GM10248 (cell line): Measurements from ENCODE around the gene DYRK2.

Experiments used
- CTCF ChIA-PET: fragments of 300-600 bp; sonication (Branson Sonifier 250); formaldehyde crosslinking; extraction: SDS; loops from one replicate; lab custom pipeline; 2021; ENCODE audit warnings: antibody characterized with exemption; lab: Yijun Ruan, JAX
- POLR2A ChIA-PET: fragments of 350-650 bp; sonication (Branson Sonifier 250); formaldehyde crosslinking; extraction: SDS; loops from one replicate; lab custom pipeline; 2020; ENCODE audit warnings: antibody characterized with exemption; lab: Yijun Ruan, JAX
- DNase-seq: peaks from one replicate; pipeline ENCODE4 v3.0.0; 2012; ENCODE audit errors: extremely low spot score
- TF ChIP-seq, protein P1 (sequence below): IDR thresholded peaks from 2 replicates; pipeline ENCODE4 v1.5.1; 2012; ENCODE audit warnings: mild to moderate bottlenecking, low read depth; ENCODE audit errors: extremely low read depth, missing control alignments, control extremely low read depth

Gene DYRK2

DNA sequence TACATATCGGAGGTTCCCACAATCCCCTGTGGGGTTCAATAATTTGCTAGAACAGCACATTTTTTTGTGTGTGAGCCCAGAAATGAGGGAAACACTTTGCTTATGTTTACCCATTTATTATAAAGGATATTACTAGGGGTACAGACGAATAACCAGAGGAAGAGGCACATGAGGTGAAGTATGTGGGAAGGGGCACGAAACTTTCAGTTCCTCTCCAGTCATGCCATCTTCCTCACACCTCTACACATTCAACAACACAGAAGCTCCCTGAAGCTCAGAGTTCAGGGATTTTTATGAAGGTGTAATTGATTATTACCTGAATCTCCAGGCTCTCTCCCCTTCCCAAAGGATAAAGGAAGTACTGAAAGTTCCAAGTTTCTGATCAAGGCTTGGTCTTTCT, 30.2 kb upstream of the DYRK2 start:
- DNase-seq: no peak
- POLR2A ChIA-PET: no interaction called here

DNA sequence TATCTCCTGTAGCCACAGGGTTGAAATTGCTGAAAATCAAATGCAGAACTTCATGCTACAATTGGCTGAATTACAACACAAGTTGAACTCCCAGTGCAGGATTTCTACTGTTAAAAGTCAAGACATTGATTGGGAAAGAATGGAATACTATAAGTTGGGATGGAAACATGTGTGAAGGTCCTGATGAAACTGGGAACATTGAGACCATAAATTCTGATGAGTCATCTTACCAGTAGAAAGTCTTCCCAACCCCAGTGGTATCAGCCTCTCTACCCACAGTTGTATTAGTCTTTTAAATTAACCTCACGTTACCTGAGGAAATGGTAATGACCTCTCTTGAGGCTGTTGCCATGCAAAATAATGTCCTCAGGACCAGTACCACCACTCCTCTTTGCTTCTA, 27.4 kb upstream of the DYRK2 start:
- POLR2A ChIA-PET: no interaction called here
- DNase-seq: no peak
- CTCF ChIA-PET: no interaction called here
- TF ChIP-seq, protein P1, sequence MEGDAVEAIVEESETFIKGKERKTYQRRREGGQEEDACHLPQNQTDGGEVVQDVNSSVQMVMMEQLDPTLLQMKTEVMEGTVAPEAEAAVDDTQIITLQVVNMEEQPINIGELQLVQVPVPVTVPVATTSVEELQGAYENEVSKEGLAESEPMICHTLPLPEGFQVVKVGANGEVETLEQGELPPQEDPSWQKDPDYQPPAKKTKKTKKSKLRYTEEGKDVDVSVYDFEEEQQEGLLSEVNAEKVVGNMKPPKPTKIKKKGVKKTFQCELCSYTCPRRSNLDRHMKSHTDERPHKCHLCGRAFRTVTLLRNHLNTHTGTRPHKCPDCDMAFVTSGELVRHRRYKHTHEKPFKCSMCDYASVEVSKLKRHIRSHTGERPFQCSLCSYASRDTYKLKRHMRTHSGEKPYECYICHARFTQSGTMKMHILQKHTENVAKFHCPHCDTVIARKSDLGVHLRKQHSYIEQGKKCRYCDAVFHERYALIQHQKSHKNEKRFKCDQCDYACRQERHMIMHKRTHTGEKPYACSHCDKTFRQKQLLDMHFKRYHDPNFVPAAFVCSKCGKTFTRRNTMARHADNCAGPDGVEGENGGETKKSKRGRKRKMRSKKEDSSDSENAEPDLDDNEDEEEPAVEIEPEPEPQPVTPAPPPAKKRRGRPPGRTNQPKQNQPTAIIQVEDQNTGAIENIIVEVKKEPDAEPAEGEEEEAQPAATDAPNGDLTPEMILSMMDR: no peak

More for the DNA sequence above, 30.2 kb upstream of the DYRK2 start:
- TF ChIP-seq, protein P1: no peak
- CTCF ChIA-PET: interaction anchor here (1.0 to 2.1 kb wide), 2 partner anchors 13 to 42 kb away, joined by 3 to 6 read pairs; no protein-coding TSS in a partner anchor

DNA sequence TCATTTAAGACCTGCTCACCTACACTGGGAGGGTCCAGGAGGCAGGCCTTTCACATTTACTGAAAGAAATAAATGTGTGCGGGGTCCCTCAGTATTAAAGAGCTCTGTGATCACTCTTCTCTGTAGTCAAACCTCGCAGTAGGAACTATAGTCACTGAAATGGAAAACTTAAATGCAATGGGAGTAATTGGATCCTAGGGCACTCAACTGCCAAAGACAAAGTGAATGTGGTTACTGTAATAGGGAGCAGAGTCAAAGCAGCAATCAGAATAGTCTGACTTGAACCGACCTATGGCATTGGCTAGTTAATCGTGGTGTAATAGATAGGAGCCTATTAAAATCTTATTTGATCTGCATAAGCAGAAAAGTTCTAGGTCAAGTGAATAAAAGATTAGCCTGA, 26.6 kb upstream of the DYRK2 start:
- DNase-seq: no peak
- CTCF ChIA-PET: no interaction called here
- POLR2A ChIA-PET: no interaction called here
- TF ChIP-seq, protein P1: no peak

DNA sequence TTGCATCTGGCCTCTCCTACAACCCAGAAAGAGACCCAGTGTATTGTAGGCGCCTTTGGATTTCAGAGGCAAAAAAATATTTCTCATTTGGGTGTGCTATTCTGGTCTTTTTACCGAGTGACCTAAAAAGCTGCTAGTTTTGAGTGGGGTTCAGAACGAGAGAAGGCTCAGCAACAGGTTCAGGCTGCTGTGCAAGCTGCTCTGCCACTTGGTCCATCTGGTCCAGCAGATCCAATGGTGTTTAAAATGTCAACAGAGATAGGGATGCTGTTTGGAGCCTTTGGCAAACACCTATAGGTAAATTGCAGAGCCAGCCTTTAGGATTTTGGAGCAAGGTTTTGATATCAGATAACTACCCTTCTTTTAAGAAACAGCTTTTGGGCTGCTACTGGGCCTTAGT, 25.3 kb upstream of the DYRK2 start:
- no peak for DNase-seq
- TF ChIP-seq, protein P1: no peak
- POLR2A ChIA-PET: no interaction called here
- CTCF ChIA-PET: no interaction called here

DNA sequence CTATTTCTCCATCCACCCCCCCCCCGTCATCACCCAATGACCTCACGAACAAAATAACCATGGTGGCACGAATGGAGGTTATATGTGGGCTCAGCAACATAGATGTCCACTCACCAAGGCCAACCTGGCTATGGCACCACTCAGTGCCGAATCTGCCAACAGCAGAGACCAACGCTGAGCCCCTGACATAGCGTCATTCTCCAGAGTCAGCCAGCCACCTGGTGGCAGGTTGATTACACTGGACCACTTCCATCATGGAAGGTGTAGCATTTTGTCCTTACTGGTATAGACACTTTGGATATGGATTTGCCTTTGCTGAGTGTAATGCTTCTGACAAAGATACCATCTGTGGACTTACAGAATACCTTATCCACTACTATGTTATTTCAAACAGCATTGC, 24.2 kb upstream of the DYRK2 start:
- TF ChIP-seq, protein P1: no peak
- POLR2A ChIA-PET: no interaction called here
- no peak for DNase-seq
- CTCF ChIA-PET: no interaction called here

DNA sequence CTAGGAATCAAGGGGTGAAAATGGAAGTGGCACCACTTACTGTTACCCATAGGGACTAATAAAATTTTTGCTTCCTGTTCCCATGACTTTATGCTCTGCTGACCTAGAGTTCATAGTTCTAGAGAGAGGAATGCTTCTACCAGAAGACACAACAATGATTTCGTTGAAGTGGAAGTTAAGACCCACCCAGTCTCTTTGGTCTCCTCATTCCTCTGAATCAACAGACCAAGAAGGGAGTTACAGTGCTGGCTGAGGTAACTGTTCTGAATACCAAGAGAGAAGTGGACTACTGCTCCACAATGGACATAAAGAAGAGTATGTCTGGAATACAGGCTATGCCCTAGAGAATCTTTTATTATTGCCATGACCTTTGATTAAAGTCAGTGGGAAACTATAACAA, 23.5 kb upstream of the DYRK2 start:
- TF ChIP-seq, protein P1: no peak
- DNase-seq: no peak
- ChIA-PET CTCF (interaction anchor here (1.4 to 2.0 kb wide), 2 partner anchors 9 to 12 kb away, joined by 3 to 5 read pairs; no protein-coding TSS in a partner anchor), POLR2A (no interaction called here)
